Sigmoid colon (tissue), 7 donors: ENCODE data around the gene STXBP4. TPM values are rescaled to one million over a fixed set of nuclear protein-coding genes. Genes with fewer than 3 reads are reported as not detected.

Source experiments
- DNase-seq: peaks from one replicate; pipeline ENCODE4 v3.0.0-alpha.2; 2019
- H3K27ac ChIP-seq, 4 donors: fragments of 200-600 bp; sonication (generic); one replicate each; pipeline ENCODE4 v1.5.1; 2016 to 2019; ENCODE audit warnings: mild to moderate bottlenecking in 1 of 4
- H3K27me3 ChIP-seq, 3 donors: fragments of 200-600 bp; sonication (generic); one replicate each; pipeline ENCODE4 v1.5.1; 2019; ENCODE audit warnings: mild to moderate bottlenecking in 1 of 3
- H3K36me3 ChIP-seq, 4 donors: fragments of 200-600 bp; sonication (generic); one replicate each; pipeline ENCODE4 v1.5.1; 2016 to 2019
- H3K4me1 ChIP-seq, 4 donors: fragments of 200-600 bp; sonication (generic); one replicate each; pipeline ENCODE4 v1.5.1; 2017 to 2019
- H3K4me3 ChIP-seq, 4 donors: fragments of 200-600 bp; sonication (generic); one replicate each; pipeline ENCODE4 v1.5.1; 2017 to 2019; ENCODE audit warnings: mild to moderate bottlenecking in 2 of 4, moderate library complexity in 1 of 4
- H3K9me3 ChIP-seq, 4 donors: fragments of 200-600 bp in 3 of 4; sonication (generic) in 3 of 4; one replicate each; pipeline versions ENCODE4 v1.5.1 to v1.6.1; 2013 to 2019
- CTCF ChIP-seq, 4 experiments: fragments of 450-650 bp in 3 of 4; fragments of 200-600 bp in 1 of 4; IDR thresholded peaks; one replicate each; pipeline ENCODE4 v1.5.1; 2016 to 2019; ENCODE audit warnings: antibody characterized with exemption in 4 of 4, mild to moderate bottlenecking in 3 of 4, moderate library complexity in 2 of 4
- EP300 ChIP-seq, 4 donors: sonication (generic); formaldehyde crosslinking; IDR thresholded peaks; one replicate each; pipeline ENCODE4 v1.6.1; 2017; ENCODE audit warnings: antibody characterized with exemption in 4 of 4
- POLR2A ChIP-seq, 2 donors: fragments of 450-650 bp; IDR thresholded peaks; one replicate each; pipeline ENCODE4 v1.6.1; 2016; ENCODE audit warnings: antibody characterized with exemption in 2 of 2, mild to moderate bottlenecking in 2 of 2, moderate library complexity in 2 of 2
- POLR2AphosphoS5 ChIP-seq, 4 donors: sonication (generic); formaldehyde crosslinking; IDR thresholded peaks; one replicate each; pipeline ENCODE4 v1.6.1; 2017; ENCODE audit warnings: antibody characterized with exemption in 4 of 4
- WGBS, 2 donors: extraction: QIAGEN DNeasy Blood & Tissue Kit; methylation state at CpG; one replicate each; pipeline ENCODE4 v1.1.7; 2013; 5-methylcytosine and 5-hydroxymethylcytosine counted together
- intact Hi-C: fragments of 100-400 bp; cut with DNase I; formaldehyde crosslinking; loops from one replicate; pipeline ENCODE4 v1.15.1; 2023
- polyA plus RNA-seq, 3 donors: library from polyadenylated mRNA; stranded (reverse); fragments of 200-250 nt; gene quantifications; one replicate each; pipeline ENCODE4 v1.2.3, GENCODE V29; 2013
- total RNA-seq, 4 donors: library from RNA; depleted of rRNA; stranded (reverse); fragments of >200 nt; gene quantifications; one replicate each; pipeline ENCODE4 v1.1.0, GENCODE V29; 2016
- donor health status: healthy with polysubstance abuse.
- donor health status: Bipolar disorder and iron deficiency.
- donor health status: healthy.

The STXBP4 gene
- total and polyA plus RNA-seq, 7 donors: under 0.01 to 25.2 (median 15.0) TPM

- no peaks in the 10 kb centered on the region for H3K9me3 ChIP-seq
- no peak overlapping the region for H3K4me3 ChIP-seq
- H3K27ac ChIP-seq: no peak overlapping the region
- TF ChIP-seq POLR2A (IDR thresholded peaks at IDR 0.05): no peak
- no peak for TF ChIP-seq EP300 (IDR thresholded peaks at IDR 0.05)
- no peak for TF ChIP-seq CTCF (IDR thresholded peaks at IDR 0.05)
- TF ChIP-seq POLR2AphosphoS5 (IDR thresholded peaks at IDR 0.05): no peak
- DNase-seq: no peak
- H3K27me3 ChIP-seq: no peaks in the 10 kb centered on the region
- H3K36me3 ChIP-seq: peaks cover 0 to 17% (median under 1%) of the 10 kb centered on the region in 4 donors
- 80 to 87% methylated on average over 2 of the region's 2 CpGs for WGBS, 2 donors
- H3K4me1 ChIP-seq: no peaks in the 10 kb centered on the region
- intact Hi-C loops: no loop called here
These were observed 118.1 kb downstream of the STXBP4 start for GRCh38 chr17:55086635-55087058.

- intact Hi-C loops: no loop called here
- no peaks in the 10 kb centered on the region for H3K36me3 ChIP-seq
- H3K4me1 ChIP-seq: no peaks in the 10 kb centered on the region
- 88 to 95% methylated on average over 2 of the region's 2 CpGs for WGBS, 2 donors
- no peak overlapping the region for H3K27ac ChIP-seq
- TF ChIP-seq POLR2A (IDR thresholded peaks at IDR 0.05): no peak
- TF ChIP-seq POLR2AphosphoS5 (IDR thresholded peaks at IDR 0.05): no peak
- no peak for TF ChIP-seq CTCF (IDR thresholded peaks at IDR 0.05)
- no peak for TF ChIP-seq EP300 (IDR thresholded peaks at IDR 0.05)
- no peaks in the 10 kb centered on the region for H3K9me3 ChIP-seq
- H3K27me3 ChIP-seq: no peaks in the 10 kb centered on the region
- H3K4me3 ChIP-seq: no peak overlapping the region
- DNase-seq: no peak
These were observed 120.7 kb downstream of the STXBP4 start for GRCh38 chr17:55089256-55089655.

GRCh38 chr17:55090079-55090492 lies 121.5 kb downstream of the STXBP4 start:
- Histone ChIP-seq H3K36me3 (no peaks in the 10 kb centered on the region), H3K4me1 (no peaks in the 10 kb centered on the region), H3K27me3 (no peaks in the 10 kb centered on the region), H3K27ac (no peak overlapping the region), H3K9me3 (no peaks in the 10 kb centered on the region), H3K4me3 (no peak overlapping the region)
- TF ChIP-seq POLR2A (IDR thresholded peaks at IDR 0.05): no peak
- no peak for TF ChIP-seq POLR2AphosphoS5 (IDR thresholded peaks at IDR 0.05)
- TF ChIP-seq EP300 (IDR thresholded peaks at IDR 0.05): no peak
- no peak for TF ChIP-seq CTCF (IDR thresholded peaks at IDR 0.05)
- intact Hi-C loops: no loop called here
- DNase-seq: no peak
- WGBS, 2 donors: 59 to 81% methylated on average over 3 of the region's 3 CpGs

- Histone ChIP-seq H3K27me3 (no peaks in the 10 kb centered on the region), H3K9me3 (no peaks in the 10 kb centered on the region), H3K36me3 (no peaks in the 10 kb centered on the region), H3K27ac (no peak overlapping the region), H3K4me1 (no peaks in the 10 kb centered on the region), H3K4me3 (no peak overlapping the region)
- DNase-seq: no peak
- TF ChIP-seq EP300 (IDR thresholded peaks at IDR 0.05): no peak
- TF ChIP-seq POLR2A (IDR thresholded peaks at IDR 0.05): no peak
- TF ChIP-seq CTCF (IDR thresholded peaks at IDR 0.05): no peak
- TF ChIP-seq POLR2AphosphoS5 (IDR thresholded peaks at IDR 0.05): no peak
- 75 to 87% methylated on average over 1 of the region's 1 CpG for WGBS, 2 donors
- intact Hi-C loops: no loop called here
These were observed 124.8 kb downstream of the STXBP4 start for GRCh38 chr17:55093353-55093752.

GRCh38 chr17:55098765-55099164 lies 130.2 kb downstream of the STXBP4 start:
- intact Hi-C loops: no loop called here
- Histone ChIP-seq H3K27me3 (no peaks in the 10 kb centered on the region), H3K9me3 (no peaks in the 10 kb centered on the region), H3K4me3 (no peak overlapping the region), H3K27ac (no peak overlapping the region), H3K36me3 (no peaks in the 10 kb centered on the region), H3K4me1 (no peaks in the 10 kb centered on the region)
- DNase-seq: no peak
- 93 to 95% methylated on average over 1 of the region's 1 CpG for WGBS, 2 donors
- TF ChIP-seq POLR2A (IDR thresholded peaks at IDR 0.05): no peak
- TF ChIP-seq EP300 (IDR thresholded peaks at IDR 0.05): no peak
- no peak for TF ChIP-seq POLR2AphosphoS5 (IDR thresholded peaks at IDR 0.05)
- no peak for TF ChIP-seq CTCF (IDR thresholded peaks at IDR 0.05)
